Cortex of kidney (tissue), 1 donor: Measurements from ENCODE around the gene ARHGAP26.

Source experiments
- DNase-seq: peaks from one replicate; lab custom pipeline; 2025; lab: John Stamatoyannopoulos, UW

ARHGAP26 gene

DNA sequence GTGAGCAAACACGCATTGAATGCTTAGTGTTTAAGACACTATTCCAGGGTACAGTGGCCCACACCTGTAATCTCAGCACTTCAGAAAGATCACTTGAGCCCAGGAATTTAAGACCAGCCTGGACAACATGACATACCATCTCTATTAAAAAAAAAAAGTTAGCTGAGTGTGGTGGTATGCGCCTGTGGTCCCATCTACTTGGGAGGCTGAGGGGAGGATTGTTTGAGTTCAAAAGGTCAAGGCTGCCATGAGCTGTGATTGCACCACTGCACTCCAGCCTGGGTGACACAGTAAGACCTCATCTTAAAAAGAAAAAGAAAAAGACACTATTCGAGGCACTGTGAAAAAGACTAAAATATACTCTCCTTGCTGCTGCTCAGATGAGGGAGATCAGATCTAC, 392.6 kb downstream of the ARHGAP26 start:
- no peak for DNase-seq

DNA sequence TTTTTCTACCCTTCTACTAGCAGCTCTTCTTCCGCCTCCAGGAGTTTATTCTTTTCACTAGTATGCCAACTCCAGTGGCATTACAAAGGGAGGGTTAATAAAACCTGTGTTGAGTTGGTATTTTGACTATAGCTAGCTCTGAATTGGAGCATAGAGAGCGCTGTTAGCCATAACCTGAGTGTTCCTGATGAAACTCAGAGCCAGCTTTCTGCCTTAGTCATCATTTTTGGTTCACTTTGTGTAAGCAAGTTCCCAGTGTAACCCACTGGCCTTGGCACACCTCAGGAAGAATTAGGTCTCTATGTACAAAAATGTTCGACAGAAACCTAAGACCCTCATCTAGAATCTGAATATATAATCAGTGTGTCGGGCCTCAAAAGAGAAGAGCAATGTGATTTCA, 394.4 kb downstream of the ARHGAP26 start:
- DNase-seq: no peak

DNA sequence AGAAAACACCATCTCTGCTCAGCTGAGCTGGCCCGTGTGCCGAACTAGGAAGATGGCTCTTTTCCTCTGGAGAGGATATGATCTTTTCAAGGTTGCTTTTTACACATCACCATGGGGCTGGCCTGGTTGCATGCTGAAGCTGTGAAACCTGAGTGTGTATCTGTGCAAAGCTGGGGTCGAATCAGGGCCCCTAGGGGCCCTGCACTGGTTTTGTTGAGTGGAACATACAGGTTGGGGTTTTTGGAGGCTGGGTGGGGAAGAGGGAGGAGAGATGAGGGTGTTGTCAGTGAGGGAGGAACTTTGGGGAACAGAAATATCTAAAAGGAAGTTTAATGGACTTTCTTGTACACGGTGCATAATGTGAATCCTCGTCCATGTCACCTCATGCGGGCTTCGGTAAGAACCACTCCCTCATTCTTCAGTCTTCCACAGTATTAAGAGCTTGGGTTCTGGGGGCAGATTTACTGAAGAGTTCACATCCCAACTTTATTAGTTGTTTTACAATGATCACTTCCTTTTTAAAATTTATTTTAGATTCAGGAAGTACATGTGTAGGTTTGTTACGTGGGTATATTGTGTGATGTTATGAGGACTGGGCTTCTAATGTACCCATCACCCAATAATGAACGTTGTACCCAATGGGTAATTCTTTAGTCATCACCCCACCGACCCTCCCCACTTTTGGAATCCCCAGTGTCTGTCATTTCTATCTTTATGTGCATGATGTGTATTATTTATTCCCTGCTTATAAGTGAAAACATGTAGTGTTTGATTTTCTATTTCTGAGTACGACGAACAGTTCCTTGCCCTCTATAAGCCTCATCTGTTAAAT, 395.1 kb downstream of the ARHGAP26 start:
- DNase-seq: no peak

DNA sequence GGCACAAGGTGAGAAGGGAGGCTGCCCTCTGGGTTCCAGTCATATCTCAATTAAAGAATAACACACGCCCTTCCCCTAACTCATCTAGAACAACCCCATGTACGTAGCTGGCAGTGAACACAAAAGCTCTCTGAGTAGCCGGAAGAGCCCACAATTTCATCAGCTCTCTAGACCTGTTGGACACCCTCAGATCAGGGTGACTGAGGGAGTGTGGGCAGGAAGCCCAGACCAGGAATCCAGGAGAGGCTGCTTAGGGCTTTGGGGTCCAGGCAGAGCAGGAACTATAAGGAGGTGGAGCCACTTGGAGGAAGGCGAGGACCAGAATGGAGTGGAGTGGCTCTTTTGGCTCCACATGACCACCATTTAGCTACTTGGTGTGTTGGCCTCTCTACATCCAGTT, 395.9 kb downstream of the ARHGAP26 start:
- no peak for DNase-seq

DNA sequence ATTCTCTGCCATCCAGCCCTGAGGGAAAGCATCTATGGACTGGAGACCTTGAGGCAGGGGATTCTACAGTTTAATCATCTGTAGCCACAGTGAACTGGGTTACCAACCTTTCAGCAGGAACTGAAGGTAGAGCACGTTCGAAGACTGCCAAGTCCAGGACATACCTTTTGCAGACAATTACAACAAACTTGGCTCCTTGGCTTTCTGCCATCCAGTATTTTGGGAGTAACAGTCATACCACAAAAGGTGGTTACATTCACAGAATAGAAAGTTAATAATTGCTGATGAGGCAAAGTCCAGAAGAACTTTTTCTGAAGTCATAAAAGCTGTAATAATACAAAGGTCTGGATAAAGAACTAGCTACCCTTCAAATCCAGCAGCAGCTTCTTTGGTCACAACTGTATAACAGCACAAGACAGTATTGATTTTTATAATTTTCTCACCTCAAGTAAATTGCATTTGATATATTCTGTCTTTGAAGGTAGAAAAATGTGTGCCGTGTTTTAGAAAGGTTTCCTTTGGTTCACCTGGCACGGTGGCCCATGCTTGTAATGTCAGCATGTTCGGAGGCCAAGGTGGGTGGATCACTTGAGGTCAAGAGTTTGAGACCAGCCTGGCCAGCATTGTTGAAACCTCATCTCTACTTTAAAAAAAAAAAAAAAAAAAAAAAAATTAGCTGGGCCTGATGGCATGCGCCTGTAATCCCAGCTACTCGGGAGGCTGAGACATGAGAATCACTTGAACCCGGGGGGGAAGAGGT, 396.7 kb downstream of the ARHGAP26 start:
- no peak for DNase-seq

DNA sequence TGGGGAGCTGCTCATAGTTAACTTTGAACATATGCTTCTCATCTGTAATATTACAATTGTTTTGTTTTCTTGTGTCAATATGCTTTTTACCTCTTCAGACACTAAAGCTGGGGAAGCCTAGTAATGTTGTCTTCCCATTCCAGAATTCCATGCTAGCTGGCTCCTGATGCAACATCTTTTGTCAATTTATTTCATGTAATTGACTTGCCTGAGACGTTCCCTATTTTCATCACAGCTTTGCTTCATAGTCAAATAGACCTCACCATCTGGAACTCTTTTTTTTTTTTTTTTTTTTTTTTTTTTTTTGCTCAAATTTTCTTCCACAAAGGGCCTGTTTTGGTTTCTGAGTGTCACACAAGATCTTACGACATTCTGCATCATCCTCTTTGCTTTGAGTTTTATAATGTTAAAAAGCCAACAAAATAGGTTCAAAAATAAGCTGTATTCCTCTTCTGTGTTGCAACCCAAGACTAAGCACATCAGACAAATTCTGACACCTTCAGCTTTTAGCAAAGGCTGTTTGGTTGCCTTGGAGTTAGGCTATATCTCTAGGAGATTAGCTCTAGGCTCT, 398.1 kb downstream of the ARHGAP26 start:
- no peak for DNase-seq

DNA sequence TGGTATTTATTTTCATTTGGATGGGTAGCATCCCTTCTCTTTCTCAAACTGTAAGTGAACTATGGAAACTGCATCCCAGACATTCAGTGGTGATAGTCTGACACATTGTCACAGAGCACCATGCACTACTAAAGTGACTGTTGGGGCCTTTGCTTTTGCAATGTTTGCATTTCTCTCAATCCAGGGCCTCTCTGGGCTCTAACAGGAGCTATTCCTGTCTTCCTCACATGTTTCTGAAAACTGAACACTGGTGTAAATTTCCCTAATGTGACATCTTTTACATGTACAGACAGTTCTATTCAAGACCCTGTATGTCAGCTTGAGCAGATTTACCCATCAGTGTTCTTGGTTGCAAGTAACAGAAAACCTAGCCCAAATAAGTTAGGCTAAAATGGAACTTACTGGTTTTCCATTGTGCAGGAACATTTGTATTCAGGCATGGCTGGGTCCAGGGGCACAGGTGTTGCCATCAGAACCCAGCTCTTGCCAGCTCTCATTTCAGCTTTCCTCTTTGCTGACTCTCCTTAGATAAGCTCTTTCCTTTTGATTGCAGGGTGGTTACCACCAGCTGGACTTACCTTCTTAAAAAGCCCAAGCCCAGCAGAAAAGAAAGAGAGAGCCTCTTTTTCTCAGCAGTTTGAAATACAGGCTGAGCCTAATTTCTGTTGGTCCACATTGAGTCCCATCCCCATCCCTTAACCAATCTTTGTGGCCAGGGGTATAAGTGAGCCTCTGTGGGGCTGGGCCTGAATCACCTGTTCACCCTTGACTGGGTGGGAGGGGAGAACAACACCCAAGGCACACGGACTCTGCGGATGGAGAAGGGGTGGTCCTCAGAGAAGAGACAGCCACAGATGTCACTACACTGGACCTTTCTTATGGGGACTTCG, 399.0 kb downstream of the ARHGAP26 start:
- DNase-seq: no peak

DNA sequence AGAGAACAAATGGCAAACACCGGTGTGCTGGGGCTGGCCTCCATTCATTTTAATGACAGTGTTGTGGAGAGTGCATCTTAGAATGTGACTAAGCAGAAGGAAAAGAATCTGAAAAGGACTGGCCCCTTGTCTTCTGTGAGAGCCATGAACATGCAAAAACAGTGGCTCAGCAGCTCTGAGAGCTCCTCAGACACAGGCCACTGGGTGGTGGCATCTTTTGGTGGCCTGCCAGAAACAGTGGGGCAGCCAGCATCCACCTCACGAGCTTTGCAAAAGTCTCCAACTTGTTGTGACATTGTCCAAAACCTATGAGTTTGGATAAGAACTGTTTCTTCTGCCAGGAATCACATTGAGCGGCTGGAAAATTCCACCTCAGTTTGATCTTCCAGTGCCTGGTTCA, 399.9 kb downstream of the ARHGAP26 start:
- DNase-seq: no peak

DNA sequence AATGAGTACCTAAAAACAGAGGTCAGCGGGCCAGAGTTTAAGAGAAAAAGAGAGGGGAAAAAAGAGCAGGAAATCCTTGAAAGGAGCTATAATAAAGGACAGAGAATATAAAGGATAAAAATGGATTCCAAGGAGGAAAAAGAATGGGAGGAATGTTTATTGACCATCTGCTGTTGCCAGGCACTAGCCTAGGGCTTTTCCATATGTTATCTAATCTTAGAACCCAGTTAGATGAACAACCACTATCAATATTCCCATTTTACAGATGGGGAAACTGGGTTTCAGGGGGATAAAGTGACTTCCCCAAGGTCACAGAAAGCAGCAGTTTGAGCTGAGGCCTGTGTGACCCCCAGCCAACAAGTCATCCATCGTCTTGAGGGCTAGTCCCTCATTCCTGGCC, 400.8 kb downstream of the ARHGAP26 start:
- no peak for DNase-seq

DNA sequence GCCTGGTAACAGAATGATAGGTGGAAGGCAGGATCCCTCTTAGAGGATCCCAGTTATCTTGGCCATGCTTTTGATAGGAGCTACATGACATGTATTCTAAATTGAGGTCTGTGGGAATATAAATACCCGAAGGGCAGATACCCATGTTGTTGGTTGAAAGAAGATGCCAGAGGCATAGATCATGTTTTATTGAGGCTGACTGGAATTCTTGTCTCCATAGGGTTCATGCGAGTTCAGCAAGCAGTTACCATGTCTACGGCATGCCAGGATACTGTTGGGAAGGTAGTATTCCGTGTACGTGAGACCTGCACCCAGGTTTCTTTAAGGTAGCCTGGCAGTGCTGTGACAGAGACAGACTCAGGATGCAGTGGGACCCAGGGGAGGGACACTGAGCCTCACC, 402.6 kb downstream of the ARHGAP26 start:
- no peak for DNase-seq

DNA sequence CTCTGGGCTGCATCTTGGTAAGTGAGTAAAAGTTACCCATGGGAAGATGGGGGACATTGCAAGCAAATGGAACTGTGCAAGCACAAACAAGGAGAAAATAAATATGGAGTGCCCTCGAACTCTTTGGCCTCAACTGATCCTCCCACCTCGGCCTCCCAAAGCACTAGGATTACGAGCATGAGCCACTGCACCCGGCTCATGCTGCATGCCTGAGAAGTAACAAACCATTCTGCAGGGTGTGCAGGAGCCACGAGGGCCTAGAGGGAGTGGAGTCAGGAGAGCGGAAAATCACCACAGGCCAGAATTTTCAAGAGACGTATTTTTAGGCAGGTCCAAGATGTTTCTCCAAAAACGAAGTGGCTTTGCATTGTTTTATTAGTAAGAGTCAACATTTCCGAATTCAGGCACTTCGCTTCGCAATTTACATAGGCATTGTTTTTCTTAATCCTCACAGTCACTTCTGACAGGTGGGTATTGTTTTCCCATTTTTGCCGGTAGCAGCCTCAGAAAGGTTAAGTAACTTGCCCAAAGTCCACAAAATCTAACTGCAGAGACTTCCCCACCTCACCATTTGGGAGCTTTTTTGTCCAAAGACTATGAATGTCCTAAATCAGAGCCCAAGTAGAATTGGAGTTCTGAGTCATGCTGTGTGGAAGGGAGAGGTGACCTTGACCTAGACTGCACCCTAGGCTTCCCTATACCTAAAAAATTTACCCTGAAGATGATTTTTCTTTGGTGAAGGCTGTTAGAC, 403.1 kb downstream of the ARHGAP26 start:
- DNase-seq: no peak

DNA sequence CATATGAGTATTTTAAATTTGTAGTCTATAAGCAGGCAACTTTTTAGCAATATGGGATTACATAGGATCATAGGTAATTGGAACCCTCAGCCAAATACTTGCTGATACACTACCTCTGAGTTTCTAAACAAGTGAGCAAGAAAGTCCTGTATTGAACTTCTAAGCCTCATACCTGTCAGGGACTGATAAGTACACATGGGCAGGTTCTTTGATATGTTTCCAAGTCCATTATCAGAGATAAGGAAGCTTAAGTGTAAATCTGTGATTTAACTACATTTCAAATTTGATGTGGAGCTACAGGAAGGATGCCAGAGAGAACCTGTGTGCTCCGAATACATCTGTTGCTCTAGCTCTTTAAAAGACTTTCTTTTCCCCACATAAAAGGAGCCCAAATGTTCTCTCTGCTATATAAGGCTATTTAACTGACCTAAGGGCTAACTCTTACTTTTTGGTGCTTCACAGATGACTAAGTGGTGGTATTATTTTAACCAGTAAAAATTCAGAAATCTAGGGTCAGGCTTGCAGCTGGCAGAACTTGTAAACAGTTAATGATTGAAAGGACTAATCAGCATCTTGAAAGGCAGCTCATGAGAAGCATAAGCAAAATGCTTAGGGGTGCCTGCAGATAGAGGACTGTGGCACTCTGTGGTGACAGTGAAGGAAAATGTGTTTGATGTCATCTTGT, 404.7 kb downstream of the ARHGAP26 start:
- DNase-seq: no peak

DNA sequence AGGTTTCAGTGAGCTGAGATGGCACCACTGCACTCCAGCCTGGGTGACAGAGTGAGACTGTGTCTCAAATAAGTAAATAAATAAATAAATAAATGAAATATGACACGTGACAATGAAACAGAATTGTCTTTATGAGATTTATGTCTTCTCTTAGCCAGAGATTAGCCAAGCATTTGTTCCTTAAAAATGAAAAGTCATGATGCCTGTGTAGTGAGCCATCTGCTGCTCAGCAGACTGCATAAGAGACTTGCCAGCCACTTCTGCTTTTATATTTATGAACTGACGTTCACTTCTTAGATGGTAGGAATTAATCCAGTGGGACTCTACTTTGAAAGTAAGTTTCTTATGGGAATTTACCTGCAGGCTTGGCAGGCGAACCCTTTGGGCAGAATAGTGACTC, 405.9 kb downstream of the ARHGAP26 start:
- DNase-seq: no peak

DNA sequence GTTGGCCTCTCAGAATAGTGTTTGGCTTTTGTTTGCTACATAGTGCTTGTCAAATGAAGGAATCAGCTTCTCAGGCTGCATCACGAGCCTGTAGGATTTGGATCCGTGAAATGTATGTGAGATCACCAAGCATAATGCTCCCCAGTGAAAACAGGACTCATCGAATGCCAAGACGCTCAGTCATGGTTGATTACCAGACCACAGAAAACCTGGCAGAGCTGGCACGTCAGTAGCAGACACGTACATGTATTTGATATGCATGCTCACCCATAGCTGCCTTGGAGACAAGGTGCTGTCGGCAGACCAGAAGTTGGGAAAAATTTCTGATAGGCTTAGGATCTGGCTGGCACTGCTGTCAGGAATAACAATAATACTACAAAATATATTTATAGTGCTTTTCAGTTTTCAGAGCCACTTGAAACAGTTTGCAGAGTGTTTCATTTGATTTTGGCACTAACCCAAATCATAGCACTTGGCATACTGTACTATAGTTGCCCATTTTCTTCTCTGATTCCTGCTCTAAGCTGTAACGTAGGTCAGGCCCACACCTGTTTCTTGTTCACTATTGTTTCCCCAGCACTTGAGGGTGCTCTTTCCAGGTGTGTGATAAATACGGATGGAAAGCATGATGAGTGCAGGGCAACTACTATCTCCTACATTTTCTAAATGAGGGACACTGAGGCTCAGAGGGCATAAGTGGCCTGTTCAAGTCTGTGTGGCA, 407.2 kb downstream of the ARHGAP26 start:
- DNase-seq: no peak

DNA sequence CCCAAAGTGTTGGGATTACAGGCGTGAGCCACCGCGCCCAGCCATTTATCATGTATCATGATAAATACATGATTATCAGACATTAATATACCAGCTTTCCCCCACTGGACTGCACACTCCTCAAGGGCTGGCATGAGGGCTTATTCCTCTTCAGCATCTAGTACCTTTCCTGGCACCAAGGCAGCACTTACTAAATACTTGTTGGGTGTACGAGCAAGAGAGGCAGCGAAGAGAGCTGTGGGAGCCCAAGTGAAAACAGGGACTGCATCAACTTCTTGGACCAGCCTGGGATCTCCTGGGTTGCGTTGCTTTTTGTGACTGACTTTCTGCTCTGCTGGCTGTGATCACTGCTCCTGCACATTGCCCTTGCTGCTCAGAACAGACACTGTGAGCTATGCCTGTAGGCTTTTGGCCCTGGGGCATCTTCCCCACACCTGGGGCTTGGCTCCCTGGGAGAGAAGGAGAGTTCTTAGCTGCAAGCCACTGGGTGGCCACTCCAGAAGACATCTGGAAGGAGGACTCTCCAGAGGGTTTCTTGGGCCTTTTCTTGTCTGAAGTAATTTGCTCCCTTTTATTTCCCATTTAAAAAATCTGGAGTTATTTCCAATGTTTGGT, 409.1 kb downstream of the ARHGAP26 start:
- no peak for DNase-seq

DNA sequence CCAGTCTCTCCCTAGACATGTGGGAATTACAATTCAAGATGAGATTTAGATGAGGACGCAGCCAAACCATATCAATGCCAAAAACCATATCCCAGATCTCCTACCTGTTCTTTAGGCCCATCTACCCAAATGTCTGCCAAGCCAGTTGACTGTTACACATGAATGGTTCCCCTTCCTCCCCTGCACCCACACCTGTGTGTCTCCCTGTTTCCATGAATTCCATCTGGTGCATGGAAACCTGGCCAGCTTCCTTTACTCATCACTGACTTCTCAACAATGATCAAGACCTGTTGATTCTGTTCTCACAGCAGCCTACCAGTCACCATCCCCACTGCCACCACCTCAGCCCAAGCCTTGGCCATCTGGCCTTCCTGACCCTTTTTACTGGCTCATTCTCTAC, 410.6 kb downstream of the ARHGAP26 start:
- DNase-seq: no peak

DNA sequence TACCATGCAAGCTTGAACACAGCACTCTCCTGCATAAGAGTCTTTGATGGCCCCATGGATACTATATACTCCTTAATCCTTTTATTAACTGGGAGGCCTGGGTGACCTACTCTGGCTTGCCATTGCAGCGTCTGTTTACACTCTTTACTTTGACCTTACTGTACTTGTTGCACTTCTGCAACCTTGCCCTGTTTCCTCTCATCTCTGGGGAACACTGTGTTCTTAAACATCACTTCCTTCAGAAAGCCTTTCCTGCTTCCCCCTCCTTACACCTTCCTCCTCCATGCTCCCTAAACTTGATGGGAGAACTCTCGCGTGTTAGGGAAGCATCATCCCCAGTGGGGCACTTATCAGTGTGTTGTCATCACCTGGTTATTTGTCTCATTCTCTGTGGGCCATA, 411.0 kb downstream of the ARHGAP26 start:
- DNase-seq: no peak

DNA sequence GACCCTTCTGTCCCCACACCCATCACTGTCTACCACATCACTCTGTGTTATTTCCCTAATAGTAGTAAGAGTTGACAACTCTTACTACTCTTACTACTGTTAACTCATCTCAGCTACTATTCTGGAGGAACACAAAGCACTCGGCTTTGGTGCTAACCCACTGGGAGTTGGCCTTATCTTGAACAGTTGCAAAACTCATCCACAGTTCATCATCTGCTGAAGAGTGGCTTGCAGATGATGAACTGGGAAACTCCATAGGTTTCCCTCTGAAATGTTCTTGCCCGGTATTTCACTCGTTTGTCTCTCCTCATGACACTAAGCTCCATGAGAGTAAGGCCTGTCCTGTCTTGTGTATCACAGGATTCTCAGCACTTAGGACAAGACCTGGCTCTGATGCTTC, 411.9 kb downstream of the ARHGAP26 start:
- no peak for DNase-seq
